ENCODE data around the gene UACA.

Gene UACA

GRCh38 chr15:70659662-70660061, 103.7 kb downstream of the UACA start:
- no peak for DNase-seq

- no peak for DNase-seq
Measured at GRCh38 chr15:70658641-70659040, 104.7 kb downstream of the UACA start.

- no peak for DNase-seq
Measured at GRCh38 chr15:70653426-70653825, 109.9 kb downstream of the UACA start.

GRCh38 chr15:70652341-70652740, 111.0 kb downstream of the UACA start:
- DNase-seq, result no peak

GRCh38 chr15:70651303-70651845, 112.0 kb downstream of the UACA start:
- no peak for DNase-seq

- DNase-seq, result no peak
Measured at GRCh38 chr15:70650567-70651302, 112.6 kb downstream of the UACA start.

GRCh38 chr15:70647396-70647795, 116.0 kb downstream of the UACA start:
- DNase-seq, result no peak

GRCh38 chr15:70646169-70646568, 117.2 kb downstream of the UACA start:
- DNase-seq, result no peak

GRCh38 chr15:70643783-70644125, 119.6 kb downstream of the UACA start:
- DNase-seq, result no peak

GRCh38 chr15:70643106-70643782, 120.1 kb downstream of the UACA start:
- DNase-seq, result no peak

- no peak for DNase-seq
Measured at GRCh38 chr15:70636540-70637165, 126.7 kb downstream of the UACA start.

- no peak for DNase-seq
Measured at GRCh38 chr15:70635895-70636294, 127.5 kb downstream of the UACA start.

- DNase-seq, result no peak
Measured at GRCh38 chr15:70633991-70634390, 129.4 kb downstream of the UACA start.

GRCh38 chr15:70633103-70633831, 130.1 kb downstream of the UACA start:
- no peak for DNase-seq

- DNase-seq, result no peak
Measured at GRCh38 chr15:70632491-70633102, 130.8 kb downstream of the UACA start.

GRCh38 chr15:70632079-70632478, 131.3 kb downstream of the UACA start:
- DNase-seq, result no peak

GRCh38 chr15:70629735-70630273, 133.6 kb downstream of the UACA start:
- DNase-seq, result no peak

GRCh38 chr15:70628549-70628896, 134.8 kb downstream of the UACA start:
- DNase-seq, result no peak

- no peak for DNase-seq
Measured at GRCh38 chr15:70627734-70628548, 135.4 kb downstream of the UACA start.

- no peak for DNase-seq
Measured at GRCh38 chr15:70627322-70627721, 136.0 kb downstream of the UACA start.

- DNase-seq, result no peak
Measured at GRCh38 chr15:70625438-70625837, 137.9 kb downstream of the UACA start.

- DNase-seq, result no peak
Measured at GRCh38 chr15:70625011-70625410, 138.3 kb downstream of the UACA start.

Data from CD4-positive, alpha-beta T cell treated with Interleukin-4 for 1 hour (primary cell).